GM18858 (cell line): Measurements from ENCODE around the gene TMCO4.
"Not testable (repeated sequence)": the region's sequence is repeated elsewhere in the genome, so short reads cannot be mapped to it uniquely, and the experiment has no call there.

Source experiments
- ATAC-seq: cut with Tn5 transposase; IDR thresholded peaks from one replicate; pipeline ENCODE4 v1.9.1; 2021; ENCODE audit not compliant: unreplicated experiment

Gene TMCO4

DNA sequence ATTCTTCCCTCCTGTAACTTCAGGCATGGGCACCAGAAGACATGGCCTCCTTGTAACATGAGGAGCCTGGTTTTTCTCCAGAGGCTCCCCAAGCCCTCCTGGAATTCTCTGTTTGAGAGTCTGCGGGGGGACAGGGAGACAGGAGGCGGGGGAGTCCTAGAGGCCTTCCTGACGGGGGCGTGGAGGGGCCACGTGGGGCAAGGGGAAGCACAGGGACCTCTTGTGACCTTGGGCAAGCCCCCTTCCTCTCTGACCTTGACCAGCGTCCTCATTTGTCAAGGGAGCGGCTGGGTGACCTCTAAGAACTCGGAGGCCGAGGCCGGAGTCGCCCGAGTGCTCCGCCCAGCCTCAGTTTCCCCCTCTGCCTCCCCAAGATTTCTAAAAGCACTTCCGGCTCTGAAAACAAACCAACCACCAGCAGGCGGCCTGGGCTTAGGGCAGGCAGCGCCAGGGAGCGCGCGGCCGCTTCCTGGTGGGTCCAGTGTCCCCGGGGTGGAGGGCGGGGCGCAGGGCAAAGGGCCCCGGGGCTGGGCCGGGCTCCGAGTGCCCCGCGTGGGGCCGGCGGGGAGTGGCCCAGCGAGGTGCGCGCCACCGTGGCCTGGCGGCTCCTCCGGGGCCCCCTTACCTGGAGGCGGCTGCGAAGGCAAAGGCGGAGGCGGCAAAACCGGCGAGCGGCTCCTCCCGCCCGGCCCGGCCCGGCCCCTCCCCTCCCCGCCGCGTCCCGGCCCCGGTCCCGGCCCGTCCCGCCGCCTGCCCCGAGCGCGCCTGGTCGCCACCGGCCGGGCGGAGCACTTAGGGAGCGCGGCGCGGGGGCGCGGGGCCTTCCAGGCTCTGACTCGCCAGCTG lies at the start of gene TMCO4:
Gene TMCO4, minus strand, starts transcription at position 687 of the 846 bp plus-strand sequence. CDS start 19,158 bp downstream, outside the sequence.
- no peak for ATAC-seq

- not testable (repeated sequence) for ATAC-seq
Measured at GRCh38 chr1:19849307-19849706, 49.6 kb upstream of the TMCO4 start.

DNA sequence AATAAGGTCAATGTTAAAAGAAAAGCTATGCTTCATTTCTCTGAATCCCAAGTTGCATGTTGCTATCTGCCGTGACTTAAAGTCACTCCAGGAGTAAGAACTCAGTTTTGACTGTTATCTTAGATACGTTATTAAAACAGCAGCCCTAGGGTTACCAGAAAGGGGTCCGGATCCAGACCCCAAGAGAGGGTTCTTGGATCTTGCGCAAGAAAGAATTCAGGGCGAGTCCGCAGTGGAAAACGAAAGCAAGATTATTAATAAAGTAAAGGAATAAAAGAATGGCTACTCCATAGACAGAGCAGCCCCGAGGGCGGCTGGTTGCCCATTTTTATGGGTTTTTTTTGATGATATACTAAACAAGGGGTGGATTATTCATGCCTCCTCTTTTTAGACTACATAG lies 47.6 kb upstream of the TMCO4 start:
- not testable (repeated sequence) for ATAC-seq

DNA sequence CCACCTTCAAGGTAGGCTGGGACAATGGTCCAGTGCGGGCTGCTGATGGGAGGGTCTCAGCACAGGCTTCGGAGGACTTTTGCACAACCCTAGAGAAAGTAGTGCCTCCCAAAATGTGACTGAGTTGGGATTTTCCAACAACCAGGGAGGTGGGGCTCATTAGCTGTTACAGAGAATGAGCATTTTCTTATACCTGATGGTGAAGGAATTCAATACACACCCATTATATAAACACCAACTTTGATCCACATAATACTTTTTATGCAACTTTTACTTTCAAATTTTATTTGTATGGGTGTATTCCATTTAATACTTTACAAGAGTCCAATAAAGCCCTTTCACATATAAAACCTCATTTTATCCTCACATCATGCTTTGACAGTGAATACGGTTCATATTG lies 46.6 kb upstream of the TMCO4 start:
- no peak for ATAC-seq

DNA sequence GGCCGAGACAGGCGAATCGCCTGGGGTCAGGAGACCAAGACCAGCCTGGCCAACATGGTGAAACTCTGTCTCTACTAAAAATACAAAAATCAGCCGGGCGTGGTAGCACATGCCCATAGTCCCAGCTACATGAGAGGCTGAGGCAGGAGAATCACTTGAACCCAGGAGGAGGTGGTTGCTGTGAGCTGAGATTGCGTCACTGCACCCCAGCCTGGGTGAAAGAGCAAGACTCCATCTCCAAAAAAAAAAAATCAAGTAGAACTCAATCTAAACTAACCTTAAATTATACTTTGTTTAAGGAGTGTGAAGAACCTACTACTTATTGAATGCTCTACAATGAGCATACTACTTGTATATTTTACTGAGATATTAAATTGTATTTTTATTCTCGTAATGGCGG lies 45.8 kb upstream of the TMCO4 start:
- no peak for ATAC-seq

GRCh38 chr1:19844731-19845495 lies 45.2 kb upstream of the TMCO4 start:
- ATAC-seq = no peak

DNA sequence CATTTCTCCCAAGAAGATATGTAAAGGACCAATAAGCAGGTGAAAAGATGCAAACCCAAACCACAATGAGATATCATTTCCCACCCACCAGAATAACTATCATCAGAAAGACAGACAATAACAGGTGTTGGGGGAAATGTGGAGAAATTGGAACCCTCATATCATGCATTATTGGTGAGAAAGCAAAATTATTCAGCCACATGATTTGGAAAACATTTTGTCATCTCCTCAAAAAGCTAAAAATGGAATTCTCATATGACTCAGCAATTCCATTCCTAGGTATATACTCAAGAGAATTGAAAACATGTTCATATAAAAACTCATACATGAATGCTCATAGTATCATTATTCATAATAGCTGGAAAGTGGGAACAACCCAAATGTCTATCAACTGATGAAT lies 40.5 kb upstream of the TMCO4 start:
- ATAC-seq = no peak

DNA sequence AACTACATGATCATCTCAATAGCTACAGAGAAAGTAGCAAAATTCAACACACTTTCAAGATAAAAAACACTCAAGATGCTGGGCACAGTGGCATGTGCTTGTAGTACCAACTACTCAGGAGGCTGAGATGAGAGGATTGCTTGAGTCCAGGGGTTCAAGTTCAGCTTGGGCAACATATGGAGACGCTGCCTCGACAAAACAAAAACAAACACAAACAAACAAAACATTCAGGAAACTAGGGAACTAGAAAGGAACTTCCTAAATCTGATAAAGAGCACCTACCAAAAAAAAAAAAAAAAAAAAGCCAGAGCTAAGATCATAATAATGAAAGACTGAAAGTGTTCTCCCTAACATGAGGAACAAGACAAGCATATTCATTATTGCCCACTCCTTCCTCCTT lies 38.1 kb upstream of the TMCO4 start:
- ATAC-seq = no peak

GRCh38 chr1:19835578-19835977 lies 35.9 kb upstream of the TMCO4 start:
- no peak for ATAC-seq

DNA sequence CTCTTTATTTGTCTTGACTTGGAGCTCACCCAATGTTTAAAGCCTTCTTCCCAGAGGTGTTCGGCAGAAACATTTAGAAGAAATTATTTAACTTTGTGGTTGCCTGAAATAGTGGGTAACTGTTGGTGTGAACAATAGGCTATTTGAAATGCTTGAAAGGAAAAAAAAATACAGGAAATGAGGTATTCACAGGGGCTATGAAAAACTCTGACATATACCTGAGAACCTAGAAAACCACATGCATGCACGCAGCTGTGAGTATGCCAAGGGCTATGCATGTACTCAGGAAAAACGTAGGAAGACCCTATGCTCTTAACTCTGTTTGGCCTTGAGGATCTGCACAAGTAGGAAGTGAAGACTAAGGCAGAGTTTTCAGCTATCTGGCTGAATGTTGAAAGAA lies 31.7 kb upstream of the TMCO4 start:
- ATAC-seq = no peak

DNA sequence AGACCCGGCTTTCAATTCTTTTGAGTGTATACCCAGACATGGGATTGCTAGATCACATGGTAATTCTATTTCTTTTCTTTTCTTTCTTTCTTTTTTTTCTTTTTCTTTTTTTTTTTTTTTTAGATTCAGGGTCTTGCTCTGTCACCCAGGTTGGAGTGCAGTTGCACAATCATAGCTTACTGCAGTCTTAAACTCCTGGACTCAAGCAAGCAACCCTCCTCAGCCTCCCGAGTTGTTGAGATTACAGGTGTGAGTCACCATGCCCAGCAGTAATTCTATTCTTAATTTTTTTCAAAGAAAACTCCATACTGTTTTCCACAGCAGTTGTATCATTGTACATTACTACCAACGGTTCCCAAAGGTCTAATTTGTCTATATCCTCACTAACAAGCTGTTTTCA lies 28.8 kb upstream of the TMCO4 start:
- ATAC-seq = no peak

DNA sequence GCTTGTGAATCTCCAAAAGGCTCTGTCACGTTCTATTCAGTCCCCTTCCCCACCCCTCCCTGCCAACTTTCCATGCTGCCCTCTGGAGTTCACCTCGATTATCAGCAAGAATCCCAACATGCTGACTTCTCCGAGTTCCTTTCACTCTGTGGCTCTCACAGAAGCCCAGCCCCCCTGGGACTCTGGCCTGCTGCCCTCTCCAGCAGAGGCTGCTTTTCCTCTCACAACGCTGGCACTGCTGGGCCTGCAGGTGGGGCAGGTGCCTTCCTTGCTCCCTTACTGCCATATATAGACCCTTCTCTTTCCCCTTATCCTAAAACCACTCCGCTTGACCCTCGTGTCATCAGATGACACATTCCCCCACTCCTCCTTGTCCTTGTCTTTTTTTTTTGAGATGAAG lies 25.6 kb upstream of the TMCO4 start:
- no peak for ATAC-seq

DNA sequence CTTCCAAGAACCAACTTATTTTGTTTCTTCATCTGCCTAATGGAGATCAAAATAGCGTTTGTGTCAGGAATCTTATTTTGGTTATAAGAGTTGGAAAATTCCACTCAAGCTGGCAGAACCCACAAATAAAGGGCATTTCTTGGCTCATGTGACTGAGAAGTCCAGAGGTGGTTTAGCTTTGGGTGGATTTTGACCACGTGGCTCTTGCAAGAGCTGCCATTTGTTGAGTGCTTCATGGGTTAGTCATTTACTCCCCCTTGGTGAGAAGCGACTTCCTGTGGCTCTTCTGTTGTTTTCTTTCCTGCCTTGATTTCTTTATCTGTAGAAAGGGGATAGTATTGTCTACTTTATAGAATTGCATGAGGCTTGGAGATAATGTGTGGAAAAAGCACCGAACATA lies 24.8 kb upstream of the TMCO4 start:
- ATAC-seq = no peak

GRCh38 chr1:19824036-19824435 lies 24.3 kb upstream of the TMCO4 start:
- ATAC-seq = no peak

GRCh38 chr1:19819701-19820100 lies 20.0 kb upstream of the TMCO4 start:
- ATAC-seq = no peak

GRCh38 chr1:19818324-19818723 lies 18.6 kb upstream of the TMCO4 start:
- ATAC-seq = no peak

GRCh38 chr1:19817160-19817559 lies 17.4 kb upstream of the TMCO4 start:
- no peak for ATAC-seq

DNA sequence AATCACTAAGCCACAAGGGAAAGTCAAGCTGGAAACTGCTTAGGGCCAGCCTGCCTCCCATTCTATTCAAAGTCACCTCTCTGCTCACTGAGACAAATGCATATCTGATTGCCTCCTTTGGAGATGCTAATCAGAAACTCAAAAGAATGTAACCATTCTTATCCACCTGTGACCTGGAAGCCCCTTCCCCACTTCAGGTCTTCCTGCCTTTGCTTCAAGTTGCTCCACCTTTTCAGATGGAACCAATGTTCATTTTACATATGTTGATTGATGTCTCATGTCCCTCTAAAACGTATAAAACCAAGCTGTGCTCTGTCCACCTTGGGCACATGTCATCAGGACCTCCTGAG lies 17.0 kb upstream of the TMCO4 start:
- not testable (repeated sequence) for ATAC-seq

- ATAC-seq = no peak
Measured at GRCh38 chr1:19815801-19816736, 16.4 kb upstream of the TMCO4 start.

- ATAC-seq = no peak
Measured at GRCh38 chr1:19814681-19815503, 15.2 kb upstream of the TMCO4 start, which contains the start of gene RNF186. RNF186 (minus strand) TSS chr1:19815283; CDS start chr1:19815101, 182 bp downstream.
